OCI-LY7 (cell line): ENCODE data around the gene MEGF6. TPM values are rescaled to one million over a fixed set of nuclear protein-coding genes. Genes with fewer than 3 reads are reported as not detected.

ENCODE experiments used
- Bru-seq: library from RNA; stranded (reverse); fragments of 400-500 nt; gene quantifications from one replicate; lab custom pipeline; 2021; lab: Mats Ljungman, UMichigan
- BruChase-seq, 2 experiments: library from RNA; stranded (reverse); fragments of 400-500 nt; gene quantifications; one replicate each; lab custom pipeline; 2021; lab: Mats Ljungman, UMichigan
- BruUV-seq: library from RNA; stranded (reverse); fragments of 400-500 nt; replicated peaks from 2 replicates; lab custom pipeline; 2021; lab: Mats Ljungman, UMichigan
- CTCF ChIA-PET: fragments of 300-600 bp; sonication (Branson Sonifier 250); formaldehyde crosslinking; loops from one replicate; lab custom pipeline; 2022; ENCODE audit warnings: antibody characterized with exemption; ENCODE audit not compliant: unreplicated experiment; lab: Charles Lee
- POLR2A ChIA-PET: fragments of 300-600 bp; sonication (Branson Sonifier 250); formaldehyde crosslinking; loops from one replicate; lab custom pipeline; 2022; ENCODE audit warnings: antibody characterized with exemption; lab: Charles Lee
- DNase-seq: peaks from one replicate; pipeline ENCODE4 v3.0.0-alpha.2; 2015; ENCODE audit warnings: low spot score
- H2AFZ ChIP-seq: fragments of 200-600 bp; sonication (generic), shearing (Covaris generic); 2 replicates; pipeline ENCODE4 v1.6.1; 2014; ENCODE audit warnings: mild to moderate bottlenecking, antibody characterized with exemption, low read length, moderate library complexity
- H3K27ac ChIP-seq: fragments of 200-600 bp; sonication (generic); 2 replicates; pipeline ENCODE4 v1.5.1; 2014; ENCODE audit warnings: mixed run types, low read depth, mild to moderate bottlenecking, moderate library complexity, low read length, inconsistent platforms; ENCODE audit not compliant: poor library complexity, severe bottlenecking
- H3K36me3 ChIP-seq: fragments of 200-600 bp; sonication (generic); 2 replicates; pipeline ENCODE4 v1.6.1; 2014; ENCODE audit warnings: mild to moderate bottlenecking, antibody characterized with exemption, low read length, moderate library complexity, mixed read lengths; ENCODE audit not compliant: insufficient read depth
- H3K4me1 ChIP-seq: fragments of 200-600 bp; sonication (generic); 2 replicates; pipeline ENCODE4 v1.5.1; 2014; ENCODE audit warnings: mild to moderate bottlenecking, low read length; ENCODE audit not compliant: insufficient read depth, poor library complexity, severe bottlenecking
- H3K4me2 ChIP-seq: fragments of 200-600 bp; sonication (generic); 2 replicates; pipeline ENCODE4 v1.6.1; 2014; ENCODE audit warnings: mild to moderate bottlenecking, low read length
- H3K4me3 ChIP-seq: fragments of 200-600 bp; sonication (generic); 2 replicates; pipeline ENCODE4 v1.5.1; 2014; ENCODE audit warnings: mild to moderate bottlenecking, low read depth, low read length; ENCODE audit not compliant: poor library complexity, severe bottlenecking
- H3K79me2 ChIP-seq: fragments of 200-600 bp; sonication (generic); 2 replicates; pipeline ENCODE4 v1.6.1; 2016; ENCODE audit warnings: low read depth, mild to moderate bottlenecking, low read length, moderate library complexity, mixed read lengths; ENCODE audit not compliant: insufficient read depth
- H3K9me2 ChIP-seq: fragments of 200-600 bp; sonication (generic); 2 replicates; pipeline ENCODE4 v1.6.1; 2016; ENCODE audit warnings: mild to moderate bottlenecking, low read length, mixed read lengths; ENCODE audit not compliant: insufficient read depth
- H3K9me3 ChIP-seq: fragments of 200-600 bp; sonication (generic); 2 replicates; pipeline ENCODE4 v1.6.1; 2014; ENCODE audit warnings: mild to moderate bottlenecking, mixed run types, low read length, mixed read lengths
- H4K20me1 ChIP-seq: fragments of 200-600 bp; sonication (generic); 2 replicates; pipeline ENCODE4 v1.6.1; 2014; ENCODE audit warnings: mild to moderate bottlenecking, antibody characterized with exemption, low read length, moderate library complexity, mixed read lengths; ENCODE audit not compliant: insufficient read depth
- CTCF ChIP-seq: fragments of 200-600 bp; sonication (generic); conservative IDR thresholded peaks from 2 replicates; pipeline ENCODE4 v1.5.1; 2014; ENCODE audit warnings: mild to moderate bottlenecking, antibody characterized with exemption, low read length, moderate library complexity, mixed read lengths
- EZH2phosphoT487 ChIP-seq: fragments of 200-600 bp; sonication (generic); IDR thresholded peaks from 2 replicates; pipeline ENCODE4 v1.6.1; 2018; ENCODE audit warnings: low read depth, borderline replicate concordance, mild to moderate bottlenecking, mixed run types, antibody characterized with exemption, low read length, moderate library complexity, mixed read lengths
- intact Hi-C: fragments of 100-400 bp; cut with micrococcal nuclease; formaldehyde crosslinking; loops from one replicate; pipeline ENCODE4 v1.10.0; 2022; ENCODE audit not compliant: unreplicated experiment
- long read RNA-seq: library from polyadenylated mRNA; stranded (forward); transcript quantifications from one replicate; pipeline ENCODE4 v2.0.0, GENCODE V29; 2022
- total RNA-seq, 2 experiments: library from RNA; depleted of rRNA in 1 of 2; stranded (reverse); fragments of >200 nt in 1 of 2; shearing (Covaris generic) in 1 of 2; gene quantifications; 2 replicates each; pipeline ENCODE4 v1.2.3, GENCODE V29; 2014 to 2022

The MEGF6 gene
- 0.10 and 0.32 TPM in 2 replicates for total RNA-seq (2014; rRNA removed; shearing (Covaris generic))
- total RNA-seq (2022), result 0.15 and 0.17 TPM in 2 replicates
- Bru-seq, nascent RNA, result percentile 11 among the genes with signal in this experiment
- percentile 12 among the genes with signal in this experiment for BruChase-seq, experiment 1, labeled RNA remaining after a 6-hour chase
- BruChase-seq, experiment 2, labeled RNA remaining after a 2-hour chase, result percentile 9 among the genes with signal in this experiment
- long read RNA-seq, result 0 reads

- Histone ChIP-seq H3K4me3 (no peak within 1 kb of the TSS), H3K9me3 (no peaks in the 10 kb centered on the region), H3K79me2 (no peaks in the 10 kb centered on the region), H3K27ac (no peak within 1 kb of the TSS), H4K20me1 (no peaks in the 10 kb centered on the region), H2AFZ (no peak within 1 kb of the TSS), H3K4me1 (no peaks in the 10 kb centered on the region), H3K9me2 (no peaks in the 10 kb centered on the region), H3K36me3 (no peaks in the 10 kb centered on the region), H3K4me2 (no peak within 1 kb of the TSS)
- no TSS peak for BruUV-seq
- no peak for TF ChIP-seq CTCF
- TF ChIP-seq EZH2phosphoT487, result no peak
- intact Hi-C loops, result no loop called here
- ChIA-PET CTCF (no interaction called here), POLR2A (no interaction called here)
- DNase-seq, result no peak
These were observed at the start of gene MEGF6 for GRCh38 chr1:3611170-3612019. TSS of gene MEGF6 (minus strand) at chr1:3611508. CDS start at chr1:3611268, 240 bp downstream.

- no peaks in the 10 kb centered on the region for H4K20me1 ChIP-seq
- no peak for TF ChIP-seq EZH2phosphoT487
- no peak for TF ChIP-seq CTCF
- no peak overlapping the region for H3K27ac ChIP-seq
- peak overlapping the region; percentile 71; the same call in 1 of the 2 replicates for H2AFZ ChIP-seq
- ChIA-PET CTCF (no interaction called here), POLR2A (no interaction called here)
- no peak overlapping the region for H3K4me3 ChIP-seq
- DNase-seq, result no peak
- H3K9me3 ChIP-seq, result no peaks in the 10 kb centered on the region
- H3K36me3 ChIP-seq, result no peaks in the 10 kb centered on the region
- H3K4me2 ChIP-seq, result no peak overlapping the region
- BruUV-seq, result no TSS peak
- intact Hi-C loops, result no loop called here
- no peaks in the 10 kb centered on the region for H3K9me2 ChIP-seq
- H3K79me2 ChIP-seq, result no peaks in the 10 kb centered on the region
- H3K4me1 ChIP-seq, result peaks cover 33% of the 10 kb centered on the region
These were observed 49.4 kb upstream of the MEGF6 start for GRCh38 chr1:3660704-3661103.

- no peaks in the 10 kb centered on the region for H3K36me3 ChIP-seq
- H3K79me2 ChIP-seq, result no peaks in the 10 kb centered on the region
- POLR2A ChIA-PET, result interaction anchor here (1.5 kb wide), 1 partner anchor 8 kb away, joined by 5 read pairs; no protein-coding TSS in a partner anchor
- no TSS peak for BruUV-seq
- no peaks in the 10 kb centered on the region for H3K9me3 ChIP-seq
- H3K9me2 ChIP-seq, result no peaks in the 10 kb centered on the region
- intact Hi-C loops, result no loop called here
- TF ChIP-seq CTCF (no peak), EZH2phosphoT487 (no peak)
- no peak overlapping the region for H2AFZ ChIP-seq
- H3K4me2 ChIP-seq, result no peak overlapping the region
- H3K4me1 ChIP-seq, result peaks cover 21% of the 10 kb centered on the region
- H4K20me1 ChIP-seq, result no peaks in the 10 kb centered on the region
- H3K4me3 ChIP-seq, result no peak overlapping the region
- no peak for DNase-seq
- CTCF ChIA-PET, result no interaction called here
- H3K27ac ChIP-seq, result no peak overlapping the region
These were observed 47.8 kb upstream of the MEGF6 start for GRCh38 chr1:3659093-3659492.
